HepG2 (cell line): ENCODE data around the gene RNASE7. TPM values are rescaled to one million over a fixed set of nuclear protein-coding genes. Genes with fewer than 3 reads are reported as not detected.

ENCODE experiments used
- CCDC6 ChIP-seq: sonication (generic); formaldehyde crosslinking; IDR thresholded peaks from 2 replicates; pipeline ENCODE4 v1.8.1; 2022; ENCODE audit warnings: mild to moderate bottlenecking, missing genetic modification reagents, moderate library complexity
- CEBPB ChIP-seq: IDR thresholded peaks from 2 replicates; pipeline ENCODE4 v1.6.1; 2011; ENCODE audit warnings: low read depth, low read length, improper control_type of control experiment, borderline replicate concordance
- CENPT ChIP-seq: sonication (generic); formaldehyde crosslinking; IDR thresholded peaks from 2 replicates; pipeline ENCODE4 v1.8.0; 2022; ENCODE audit warnings: low read depth, mild to moderate bottlenecking, moderate library complexity, missing genetic modification reagents
- HNF4A ChIP-seq: sonication (generic); formaldehyde crosslinking; IDR thresholded peaks from 2 replicates; pipeline ENCODE4 v1.4.0; 2020; ENCODE audit warnings: missing genetic modification reagents
- JUN ChIP-seq: sonication (generic); formaldehyde crosslinking; IDR thresholded peaks from 2 replicates; pipeline ENCODE4 v1.4.0; 2020; ENCODE audit warnings: mild to moderate bottlenecking, missing genetic modification reagents
- MBNL3 ChIP-seq: fragments of 250-450 bp; sonication (Bioruptor Pico); conservative IDR thresholded peaks from 2 replicates; pipeline ENCODE4 v1.8.0; 2022; ENCODE audit warnings: mild to moderate bottlenecking, inconsistent platforms
- MIXL1 ChIP-seq: IDR thresholded peaks from 2 replicates; pipeline ENCODE4 v1.6.1; 2016
- NFIB ChIP-seq: sonication (generic); formaldehyde crosslinking; IDR thresholded peaks from 2 replicates; pipeline ENCODE4 v1.9.0; 2021; ENCODE audit warnings: missing genetic modification reagents, mild to moderate bottlenecking, borderline replicate concordance
- NR2F2 ChIP-seq: IDR thresholded peaks from 2 replicates; pipeline ENCODE4 v1.6.1; 2012; ENCODE audit warnings: low read depth, inconsistent platforms, borderline replicate concordance
- ONECUT2 ChIP-seq: sonication (generic); formaldehyde crosslinking; IDR thresholded peaks from 2 replicates; pipeline ENCODE4 v1.4.0; 2020; ENCODE audit warnings: missing genetic modification reagents
- PRPF4 ChIP-seq: fragments of 200-400 bp; formaldehyde crosslinking; IDR thresholded peaks from 2 replicates; pipeline ENCODE4 v1.6.1; 2016; ENCODE audit warnings: low read length, low read depth; ENCODE audit not compliant: poor library complexity, severe bottlenecking
- RBM22 ChIP-seq: fragments of 200-400 bp; formaldehyde crosslinking; optimal IDR thresholded peaks from 2 replicates; pipeline ENCODE3; 2017; ENCODE audit warnings: mild to moderate bottlenecking, low read length, moderate library complexity
- RCOR2 ChIP-seq: IDR thresholded peaks from 2 replicates; pipeline ENCODE4 v1.6.1; 2016; ENCODE audit warnings: missing biosample characterization, missing genetic modification reagents
- RELA ChIP-seq: sonication (generic); formaldehyde crosslinking; IDR thresholded peaks from 2 replicates; pipeline ENCODE4 v1.4.0; 2020; ENCODE audit warnings: missing genetic modification reagents
- RNF2 ChIP-seq: fragments of 450-650 bp; conservative IDR thresholded peaks from 2 replicates; pipeline ENCODE4 v1.6.1; 2016; ENCODE audit warnings: low read depth
- SKI ChIP-seq: fragments of 450-650 bp; IDR thresholded peaks from one replicate; pipeline ENCODE4 v1.6.1; 2018; ENCODE audit warnings: mild to moderate bottlenecking; ENCODE audit not compliant: partially characterized antibody
- TAF1 ChIP-seq: sonication (generic); formaldehyde crosslinking; IDR thresholded peaks from 2 replicates; pipeline ENCODE4 v1.4.0; 2020; ENCODE audit warnings: missing genetic modification reagents
- ZNF350 ChIP-seq: sonication (generic); formaldehyde crosslinking; IDR thresholded peaks from 2 replicates; pipeline ENCODE4 v1.4.0; 2020; ENCODE audit warnings: mild to moderate bottlenecking, low read depth, missing genetic modification reagents, borderline replicate concordance
- ZNF772 ChIP-seq: sonication (generic); formaldehyde crosslinking; IDR thresholded peaks from 2 replicates; pipeline ENCODE4 v1.5.0; 2020; ENCODE audit warnings: mild to moderate bottlenecking, missing genetic modification reagents
- ZSCAN20 ChIP-seq: sonication (generic); formaldehyde crosslinking; IDR thresholded peaks from 2 replicates; pipeline ENCODE4 v1.4.0; 2020; ENCODE audit warnings: missing genetic modification reagents, mild to moderate bottlenecking, borderline replicate concordance
- ZSCAN22 ChIP-seq: sonication (generic); formaldehyde crosslinking; IDR thresholded peaks from 2 replicates; pipeline ENCODE4 v1.4.0; 2020; ENCODE audit warnings: mild to moderate bottlenecking, missing genetic modification reagents
- polyA plus RNA-seq, 8 experiments: library from polyadenylated mRNA; depleted of rRNA in 3 of 8; stranded (reverse) in 7 of 8; unstranded in 1 of 8; fragments of >200 nt; fragmentation: Illumina TruSeq in 4 of 8; extraction: Trizol in 4 of 8; gene quantifications; 2 replicates each; pipeline versions ENCODE4 v1.2.1 to v1.2.3, GENCODE V29; 2011 to 2016; ENCODE audit warnings: low read depth in 4 of 8, missing spikeins in 1 of 8, mixed read lengths in 1 of 8; ENCODE audit not compliant: insufficient read depth in 1 of 8
- total RNA-seq, 5 experiments: library from RNA; depleted of rRNA; stranded (reverse); fragments of >200 nt; fragmentation: Illumina TruSeq; extraction: Trizol; gene quantifications; 2 replicates each; pipeline ENCODE4 v1.2.3, GENCODE V29; 2016; ENCODE audit warnings: low read depth in 1 of 5
- TF ChIP-seq, protein P1 (sequence below): sonication (generic); formaldehyde crosslinking; IDR thresholded peaks from 2 replicates; pipeline ENCODE4 v1.9.0; 2021; ENCODE audit warnings: missing genetic modification reagents, mild to moderate bottlenecking, borderline replicate concordance
- TF ChIP-seq, protein P2 (sequence below): sonication (generic); formaldehyde crosslinking; IDR thresholded peaks from 2 replicates; pipeline ENCODE4 v1.5.1; 2020; ENCODE audit warnings: mild to moderate bottlenecking, moderate library complexity, missing genetic modification reagents
- TF ChIP-seq, protein P3 (sequence below): sonication (generic); formaldehyde crosslinking; IDR thresholded peaks from 2 replicates; pipeline ENCODE4 v1.8.1; 2023; ENCODE audit warnings: missing genetic modification reagents, inconsistent platforms, borderline replicate concordance
- TF ChIP-seq, protein P4 (sequence below): sonication (generic); formaldehyde crosslinking; IDR thresholded peaks from 2 replicates; pipeline ENCODE4 v1.5.1; 2020; ENCODE audit warnings: missing genetic modification reagents, mild to moderate bottlenecking, borderline replicate concordance

RNASE7 gene
- total and polyA plus RNA-seq, 2 of the 13 experiments (the other 11 are each of a cell fraction or from before 2014, with no cell fraction given), result 0.04 TPM; not detected in 1

DNA sequence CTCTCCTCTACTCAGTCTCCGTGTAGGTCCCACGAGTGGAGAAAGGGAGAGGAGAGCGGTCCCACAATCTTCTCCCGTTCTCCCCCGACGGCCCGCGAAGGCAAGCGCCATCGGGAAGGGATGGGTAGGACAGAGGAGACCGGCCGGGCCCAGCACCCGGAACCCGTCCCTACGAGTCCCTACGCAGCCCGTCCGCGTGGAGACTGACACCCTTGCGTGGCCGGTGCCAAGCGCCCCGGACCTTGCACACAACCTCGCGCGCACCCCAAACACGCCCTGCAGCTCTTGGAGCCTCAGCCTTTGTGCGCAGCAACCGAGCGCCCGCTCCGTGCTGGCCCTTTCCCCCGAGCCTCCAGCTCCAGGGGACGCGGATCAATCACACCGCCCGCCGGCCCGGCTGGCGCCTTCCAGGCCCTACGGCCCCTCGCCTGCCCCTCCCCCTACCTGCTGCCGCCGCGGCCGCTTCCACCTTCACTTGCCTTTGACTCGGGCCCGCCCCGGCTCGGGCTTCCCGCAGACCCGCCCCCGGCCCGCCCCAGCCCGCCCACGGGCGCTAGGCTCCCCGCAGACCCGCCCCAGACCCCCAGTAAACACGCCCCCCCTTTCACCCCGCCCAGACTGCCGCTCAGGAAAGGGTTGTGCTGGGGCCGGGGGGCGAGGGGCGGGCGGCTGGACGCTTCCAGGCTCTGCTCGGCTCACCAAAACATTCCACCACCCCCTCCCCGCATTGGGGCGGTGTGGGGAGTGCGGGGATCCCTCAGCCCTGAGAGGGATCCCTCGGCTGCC lies 17.4 kb upstream of the RNASE7 start, which contains the start of gene NDRG2 (continued):
- TF ChIP-seq, protein P1, sequence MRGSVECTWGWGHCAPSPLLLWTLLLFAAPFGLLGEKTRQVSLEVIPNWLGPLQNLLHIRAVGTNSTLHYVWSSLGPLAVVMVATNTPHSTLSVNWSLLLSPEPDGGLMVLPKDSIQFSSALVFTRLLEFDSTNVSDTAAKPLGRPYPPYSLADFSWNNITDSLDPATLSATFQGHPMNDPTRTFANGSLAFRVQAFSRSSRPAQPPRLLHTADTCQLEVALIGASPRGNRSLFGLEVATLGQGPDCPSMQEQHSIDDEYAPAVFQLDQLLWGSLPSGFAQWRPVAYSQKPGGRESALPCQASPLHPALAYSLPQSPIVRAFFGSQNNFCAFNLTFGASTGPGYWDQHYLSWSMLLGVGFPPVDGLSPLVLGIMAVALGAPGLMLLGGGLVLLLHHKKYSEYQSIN (CRISPR knock-in tag), result no peak; the same call in 1 of the 2 replicates
- TF ChIP-seq CEBPB (no peak), MIXL1 (CRISPR knock-in tag) (peak; percentile 30; the same call in 1 of the 2 replicates), ZSCAN22 (no peak), SKI (peak; percentile 72), RBM22 (no peak), ZSCAN20 (CRISPR knock-in tag) (peak; percentile 92; the same call in 1 of the 2 replicates), RCOR2 (CRISPR knock-in tag) (no peak), NFIB (CRISPR knock-in tag) (no peak), ZNF350 (CRISPR knock-in tag) (0 out of 2 replicates have a peak, but pooled peaks have one; percentile 14), RELA (CRISPR knock-in tag) (no peak), PRPF4 (peak; percentile 64), NR2F2 (no peak), CENPT (CRISPR knock-in tag) (peak; percentile 82; the same call in 1 of the 2 replicates), RNF2 (no peak), HNF4A (CRISPR knock-in tag) (peak; percentile 61), CCDC6 (CRISPR knock-in tag) (no peak), ZNF772 (CRISPR knock-in tag) (peak; percentile 91; the same call in 1 of the 2 replicates), MBNL3 (CRISPR knock-in tag) (no peak), TAF1 (peak; percentile 86), ONECUT2 (CRISPR knock-in tag) (peak; percentile 63), JUN (no peak)
- TF ChIP-seq, protein P2, sequence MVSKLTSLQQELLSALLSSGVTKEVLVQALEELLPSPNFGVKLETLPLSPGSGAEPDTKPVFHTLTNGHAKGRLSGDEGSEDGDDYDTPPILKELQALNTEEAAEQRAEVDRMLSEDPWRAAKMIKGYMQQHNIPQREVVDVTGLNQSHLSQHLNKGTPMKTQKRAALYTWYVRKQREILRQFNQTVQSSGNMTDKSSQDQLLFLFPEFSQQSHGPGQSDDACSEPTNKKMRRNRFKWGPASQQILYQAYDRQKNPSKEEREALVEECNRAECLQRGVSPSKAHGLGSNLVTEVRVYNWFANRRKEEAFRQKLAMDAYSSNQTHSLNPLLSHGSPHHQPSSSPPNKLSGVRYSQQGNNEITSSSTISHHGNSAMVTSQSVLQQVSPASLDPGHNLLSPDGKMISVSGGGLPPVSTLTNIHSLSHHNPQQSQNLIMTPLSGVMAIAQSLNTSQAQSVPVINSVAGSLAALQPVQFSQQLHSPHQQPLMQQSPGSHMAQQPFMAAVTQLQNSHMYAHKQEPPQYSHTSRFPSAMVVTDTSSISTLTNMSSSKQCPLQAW (CRISPR knock-in tag), result no peak
- TF ChIP-seq, protein P3, sequence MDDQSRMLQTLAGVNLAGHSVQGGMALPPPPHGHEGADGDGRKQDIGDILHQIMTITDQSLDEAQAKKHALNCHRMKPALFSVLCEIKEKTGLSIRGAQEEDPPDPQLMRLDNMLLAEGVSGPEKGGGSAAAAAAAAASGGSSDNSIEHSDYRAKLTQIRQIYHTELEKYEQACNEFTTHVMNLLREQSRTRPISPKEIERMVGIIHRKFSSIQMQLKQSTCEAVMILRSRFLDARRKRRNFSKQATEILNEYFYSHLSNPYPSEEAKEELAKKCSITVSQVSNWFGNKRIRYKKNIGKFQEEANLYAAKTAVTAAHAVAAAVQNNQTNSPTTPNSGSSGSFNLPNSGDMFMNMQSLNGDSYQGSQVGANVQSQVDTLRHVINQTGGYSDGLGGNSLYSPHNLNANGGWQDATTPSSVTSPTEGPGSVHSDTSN (CRISPR knock-in tag), result 0 out of 2 replicates have a peak, but pooled peaks have one; percentile 62
- TF ChIP-seq, protein P4, sequence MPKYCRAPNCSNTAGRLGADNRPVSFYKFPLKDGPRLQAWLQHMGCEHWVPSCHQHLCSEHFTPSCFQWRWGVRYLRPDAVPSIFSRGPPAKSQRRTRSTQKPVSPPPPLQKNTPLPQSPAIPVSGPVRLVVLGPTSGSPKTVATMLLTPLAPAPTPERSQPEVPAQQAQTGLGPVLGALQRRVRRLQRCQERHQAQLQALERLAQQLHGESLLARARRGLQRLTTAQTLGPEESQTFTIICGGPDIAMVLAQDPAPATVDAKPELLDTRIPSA (CRISPR knock-in tag), result no peak
